Activated T-cell treated with anti-CD3 and anti-CD28 coated beads, Interleukin-2, amount 50 U/mL, for 72 hours (primary cell): ENCODE data around the gene FANCC. TPM values are rescaled to one million over a fixed set of nuclear protein-coding genes. Genes with fewer than 3 reads are reported as not detected.

Experiments used
- ATAC-seq, 2 donors: fragments of 150-1000 bp; cut with Tn5 transposase; replicated peaks in 1 of 2; 2 replicates each; pipeline ENCODE4 v1.10.0; 2021; ENCODE audit warnings: moderate library complexity in 2 of 2, mild to moderate bottlenecking in 1 of 2
- DNase-seq, 2 donors: peaks; one replicate each; pipeline ENCODE4 v3.0.0; 2021 to 2022; ENCODE audit warnings: mixed read lengths in 1 of 2
- H3K27ac Mint-ChIP-seq: one replicate; pipeline ENCODE4 v1.8.0; 2022; ENCODE audit warnings: mild to moderate bottlenecking, moderate library complexity, mixed read lengths
- H3K27me3 Mint-ChIP-seq: one replicate; pipeline ENCODE4 v1.8.0; 2022; ENCODE audit warnings: low read depth, mixed read lengths
- H3K36me3 Mint-ChIP-seq, 2 donors: one replicate each; pipeline ENCODE4 v1.8.0; 2022; ENCODE audit warnings: mixed read lengths in 2 of 2, mild to moderate bottlenecking in 1 of 2; ENCODE audit not compliant: insufficient read depth in 2 of 2
- H3K4me1 Mint-ChIP-seq: one replicate; pipeline ENCODE4 v1.8.0; 2022; ENCODE audit warnings: low read depth, mixed read lengths
- H3K4me3 Mint-ChIP-seq, 2 donors: one replicate each; pipeline ENCODE4 v1.8.0; 2022; ENCODE audit warnings: mild to moderate bottlenecking in 2 of 2, mixed read lengths in 2 of 2, moderate library complexity in 2 of 2
- H3K9me3 Mint-ChIP-seq, 2 donors: one replicate each; pipeline ENCODE4 v1.8.0; 2022; ENCODE audit warnings: mixed read lengths in 2 of 2
- total RNA-seq, 2 donors: library from RNA; stranded (reverse); gene quantifications; one replicate each; pipeline ENCODE4 v1.2.3, GENCODE V29; 2022

FANCC gene
- total RNA-seq, 2 donors from 2014 or later = 13.6 to 15.6 TPM

DNA sequence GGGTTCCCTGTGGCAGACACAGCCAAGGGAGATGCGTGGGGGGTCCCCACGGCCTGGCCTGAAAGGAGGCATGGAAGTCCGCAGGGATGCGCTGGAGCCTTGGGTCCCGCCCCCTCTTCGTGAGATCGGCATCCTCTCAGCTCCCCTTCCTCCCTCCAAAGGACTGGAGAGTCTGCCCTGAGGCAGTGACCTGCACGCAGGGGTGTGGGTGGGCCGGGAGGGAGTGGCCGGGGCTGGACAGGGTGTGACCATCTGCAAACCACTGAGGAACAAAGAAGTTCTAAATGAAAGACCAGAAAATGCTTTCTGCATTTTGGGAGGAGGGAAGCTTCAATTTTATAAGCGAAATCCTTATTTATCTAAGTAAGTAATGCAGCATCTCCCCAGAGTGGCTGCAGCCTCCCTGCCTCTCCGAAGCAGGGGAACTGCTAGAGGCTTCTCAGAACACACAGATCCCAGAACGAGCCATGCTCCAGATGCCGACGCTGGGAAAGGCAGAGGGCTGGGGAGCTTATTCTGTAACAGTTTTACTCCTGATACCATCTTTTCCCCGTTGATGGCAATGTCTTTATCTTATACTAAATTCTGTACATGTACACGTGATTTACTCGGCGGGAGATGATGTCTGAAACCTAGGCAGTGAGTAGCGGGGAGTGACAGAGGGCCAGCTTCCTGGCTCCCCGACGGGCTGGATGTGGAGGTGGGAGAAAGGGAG is 221.7 kb downstream of the FANCC start:
- Mint-ChIP-seq H3K4me3 (no peak overlapping the region), H3K27me3 (no peaks in the 10 kb centered on the region), H3K36me3 (no peaks in the 10 kb centered on the region), H3K9me3 (no peaks in the 10 kb centered on the region), H3K4me1 (peaks cover 11% of the 10 kb centered on the region), H3K27ac (no peak overlapping the region)
- DNase-seq (no peak), ATAC-seq (no peak)

- Mint-ChIP-seq H3K36me3 (no peaks in the 10 kb centered on the region), H3K4me3 (no peak overlapping the region), H3K27me3 (no peaks in the 10 kb centered on the region), H3K9me3 (no peaks in the 10 kb centered on the region), H3K27ac (no peak overlapping the region), H3K4me1 (peaks cover 11% of the 10 kb centered on the region)
- no peak for ATAC-seq
- DNase-seq = no peak
Measured at GRCh38 chr9:95094002-95094401, 223.5 kb downstream of the FANCC start.

GRCh38 chr9:95093586-95093985 is 223.9 kb downstream of the FANCC start:
- no peak overlapping the region for H3K4me3 Mint-ChIP-seq
- no peak overlapping the region for H3K27ac Mint-ChIP-seq
- DNase-seq (no peak), ATAC-seq (no peak)
- peaks cover 11% of the 10 kb centered on the region for H3K4me1 Mint-ChIP-seq
- H3K27me3 Mint-ChIP-seq = no peaks in the 10 kb centered on the region
- no peaks in the 10 kb centered on the region for H3K9me3 Mint-ChIP-seq
- H3K36me3 Mint-ChIP-seq = no peaks in the 10 kb centered on the region

- Mint-ChIP-seq H3K9me3 (no peaks in the 10 kb centered on the region), H3K27me3 (no peaks in the 10 kb centered on the region)
- no peak for DNase-seq
Measured at GRCh38 chr9:95092262-95093072, 225.0 kb downstream of the FANCC start.

GRCh38 chr9:95091601-95092261 is 225.8 kb downstream of the FANCC start:
- Mint-ChIP-seq H3K4me1 (peaks cover 11% of the 10 kb centered on the region), H3K27ac (no peak overlapping the region), H3K27me3 (no peaks in the 10 kb centered on the region), H3K4me3 (no peak overlapping the region), H3K36me3 (no peaks in the 10 kb centered on the region), H3K9me3 (no peaks in the 10 kb centered on the region)
- no peak for DNase-seq
- ATAC-seq = peak in 1 of 2 donors; percentile 7

More at GRCh38 chr9:95092262-95093072, 225.0 kb downstream of the FANCC start:
- peaks cover 11% of the 10 kb centered on the region for H3K4me1 Mint-ChIP-seq
- no peak overlapping the region for H3K4me3 Mint-ChIP-seq
- ATAC-seq = peak in 1 of 2 donors; percentile 19
- no peaks in the 10 kb centered on the region for H3K36me3 Mint-ChIP-seq
- no peak overlapping the region for H3K27ac Mint-ChIP-seq

DNA sequence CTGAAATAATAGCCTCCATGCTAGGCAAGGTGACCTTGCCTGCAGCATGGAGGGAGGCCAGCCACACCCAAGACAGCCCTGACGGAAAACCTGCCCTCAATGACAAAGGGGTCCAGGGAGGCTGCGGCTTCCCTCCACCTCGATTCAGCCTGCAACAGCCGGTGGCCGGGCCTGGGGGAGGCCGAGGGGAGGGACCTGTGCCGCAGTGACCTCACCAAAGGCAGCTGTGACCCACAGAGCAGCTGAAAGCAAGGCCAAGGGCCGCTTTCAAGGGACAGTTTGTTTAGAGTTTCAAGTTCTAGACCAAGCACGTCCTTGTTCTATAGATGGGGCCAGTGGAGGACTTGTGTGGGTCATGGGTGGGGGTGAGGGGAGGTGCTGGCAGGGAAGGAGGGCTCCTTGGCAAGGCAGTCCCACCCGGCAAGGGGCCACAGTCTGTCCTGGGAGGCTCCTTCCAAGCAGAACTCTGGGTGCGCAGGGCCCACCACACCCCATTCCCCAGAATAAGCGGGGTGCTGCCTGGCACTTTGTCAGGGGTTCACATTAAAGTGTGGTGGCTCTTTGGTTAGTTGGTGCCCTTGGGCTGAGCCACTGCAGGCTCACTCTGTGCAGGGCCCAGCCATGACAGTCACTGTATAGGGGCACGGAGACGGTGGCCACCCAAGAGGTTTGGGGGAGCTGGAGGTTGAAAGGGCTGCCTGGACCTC is 226.5 kb downstream of the FANCC start:
- Mint-ChIP-seq H3K27me3 (no peaks in the 10 kb centered on the region), H3K9me3 (no peaks in the 10 kb centered on the region), H3K36me3 (no peaks in the 10 kb centered on the region), H3K4me3 (no peak overlapping the region), H3K27ac (no peak overlapping the region), H3K4me1 (peaks cover 11% of the 10 kb centered on the region)
- DNase-seq (no peak), ATAC-seq (no peak)

- ATAC-seq = no peak
- Mint-ChIP-seq H3K9me3 (no peaks in the 10 kb centered on the region), H3K27me3 (no peaks in the 10 kb centered on the region)
Measured at GRCh38 chr9:95090023-95090791, 227.3 kb downstream of the FANCC start.

GRCh38 chr9:95089257-95090022 is 228.1 kb downstream of the FANCC start:
- H3K4me3 Mint-ChIP-seq = no peak overlapping the region
- peaks cover 11% of the 10 kb centered on the region for H3K4me1 Mint-ChIP-seq
- H3K27ac Mint-ChIP-seq = no peak overlapping the region
- H3K9me3 Mint-ChIP-seq = no peaks in the 10 kb centered on the region
- no peaks in the 10 kb centered on the region for H3K27me3 Mint-ChIP-seq
- ATAC-seq = no peak
- no peak for DNase-seq
- H3K36me3 Mint-ChIP-seq = no peaks in the 10 kb centered on the region

More at GRCh38 chr9:95090023-95090791, 227.3 kb downstream of the FANCC start:
- DNase-seq = no peak
- no peak overlapping the region for H3K4me3 Mint-ChIP-seq
- no peaks in the 10 kb centered on the region for H3K36me3 Mint-ChIP-seq
- H3K4me1 Mint-ChIP-seq = peaks cover 11% of the 10 kb centered on the region
- no peak overlapping the region for H3K27ac Mint-ChIP-seq

GRCh38 chr9:95088421-95089161 is 228.9 kb downstream of the FANCC start:
- no peaks in the 10 kb centered on the region for H3K36me3 Mint-ChIP-seq
- no peaks in the 10 kb centered on the region for H3K9me3 Mint-ChIP-seq
- no peaks in the 10 kb centered on the region for H3K27me3 Mint-ChIP-seq
- ATAC-seq = no peak
- H3K4me3 Mint-ChIP-seq = no peak overlapping the region
- H3K4me1 Mint-ChIP-seq = peaks cover 11% of the 10 kb centered on the region
- DNase-seq = no peak
- no peak overlapping the region for H3K27ac Mint-ChIP-seq

DNA sequence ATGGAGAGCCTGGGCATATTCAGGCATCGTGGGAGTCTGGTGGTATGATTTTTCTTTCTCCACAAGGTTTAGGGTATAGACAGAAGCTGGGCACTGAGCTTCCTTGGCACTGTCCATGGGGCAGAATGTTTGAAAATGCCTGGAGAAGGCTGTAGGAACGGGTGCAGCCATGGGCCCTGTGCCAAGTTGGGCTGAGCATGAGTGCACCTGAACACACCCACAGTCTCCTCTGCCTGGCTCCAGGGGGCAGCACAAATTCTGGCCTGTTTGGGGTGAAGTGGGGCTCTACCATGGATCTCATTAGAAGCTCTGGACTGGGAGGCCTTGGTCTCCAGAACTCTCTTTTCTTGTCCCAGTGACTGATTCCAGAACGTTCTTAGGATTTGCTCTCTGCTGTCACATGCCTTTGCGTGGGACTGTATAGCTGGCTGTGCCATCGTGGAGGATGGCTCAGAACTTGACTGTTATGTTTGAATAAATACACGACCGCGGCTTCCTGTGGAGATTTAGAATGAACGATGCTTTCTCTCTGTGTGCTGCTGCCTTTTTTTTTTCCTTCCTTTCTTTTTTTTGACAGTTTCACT is 229.8 kb downstream of the FANCC start:
- Mint-ChIP-seq H3K9me3 (no peaks in the 10 kb centered on the region), H3K4me1 (peaks cover 9% of the 10 kb centered on the region), H3K36me3 (peaks cover 0 to 2% of the 10 kb centered on the region in 2 donors), H3K27ac (no peak overlapping the region), H3K4me3 (no peak overlapping the region), H3K27me3 (no peaks in the 10 kb centered on the region)
- no peak for DNase-seq
- no peak for ATAC-seq

- Mint-ChIP-seq H3K4me1 (no peaks in the 10 kb centered on the region), H3K36me3 (peaks cover 0 to 2% of the 10 kb centered on the region in 2 donors), H3K27me3 (no peaks in the 10 kb centered on the region), H3K4me3 (no peak overlapping the region), H3K9me3 (no peaks in the 10 kb centered on the region), H3K27ac (no peak overlapping the region)
- DNase-seq (no peak), ATAC-seq (no peak)
Measured at GRCh38 chr9:95086564-95086955, 230.9 kb downstream of the FANCC start.
